ENCODE results near the gene CENPX.

Gene CENPX

GRCh38 chr17:82025401-82026107 lies 2.9 kb upstream of the CENPX start:
- H3K27ac ChIP-seq (ENCODE audit: low read length) = no peak overlapping the region
- H3K36me3 ChIP-seq (ENCODE audit: control insufficient read depth, low read depth, low read length) = no peaks in the 10 kb centered on the region
- H3K4me3 ChIP-seq (ENCODE audit: low read length) = no peak overlapping the region
- H3K27me3 ChIP-seq (ENCODE audit: control insufficient read depth, insufficient read depth, low read length) = no peaks in the 10 kb centered on the region
- H3K9ac ChIP-seq (ENCODE audit: low read length) = no peak overlapping the region
- no peaks in the 10 kb centered on the region for H3K9me3 ChIP-seq (ENCODE audit: control insufficient read depth, low read depth, low read length)
- peaks cover 5% of the 10 kb centered on the region for H3K4me1 ChIP-seq (ENCODE audit: control insufficient read depth, low read depth, low read length)

DNA sequence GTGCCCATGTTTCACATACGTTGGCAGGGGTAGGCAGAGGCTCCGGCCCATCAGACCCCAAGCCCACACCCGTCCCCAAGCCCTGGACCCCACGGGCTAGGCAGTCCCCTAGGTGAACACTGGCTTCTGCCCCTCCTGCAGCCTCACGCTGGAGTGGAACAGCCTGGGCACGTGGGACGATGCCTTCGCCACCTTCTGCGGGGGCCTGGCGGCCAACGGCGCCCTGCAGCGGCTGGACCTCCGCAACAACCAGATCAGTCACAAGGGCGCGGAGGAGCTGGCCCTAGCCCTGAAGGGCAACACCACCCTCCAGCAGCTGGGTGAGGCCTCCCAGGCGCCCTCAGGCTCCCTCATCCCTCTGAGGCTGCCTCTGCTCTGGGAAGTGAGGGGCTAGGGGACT lies 2.2 kb upstream of the CENPX start:
- no peaks in the 10 kb centered on the region for H3K9me3 ChIP-seq (ENCODE audit: control insufficient read depth, low read depth, low read length)
- no peak overlapping the region for H3K4me3 ChIP-seq (ENCODE audit: low read length)
- H3K27me3 ChIP-seq (ENCODE audit: control insufficient read depth, insufficient read depth, low read length) = no peaks in the 10 kb centered on the region
- no peaks in the 10 kb centered on the region for H3K36me3 ChIP-seq (ENCODE audit: control insufficient read depth, low read depth, low read length)
- H3K9ac ChIP-seq (ENCODE audit: low read length) = no peak overlapping the region
- no peak overlapping the region for H3K27ac ChIP-seq (ENCODE audit: low read length)
- H3K4me1 ChIP-seq (ENCODE audit: control insufficient read depth, low read depth, low read length) = peaks cover 5% of the 10 kb centered on the region

DNA sequence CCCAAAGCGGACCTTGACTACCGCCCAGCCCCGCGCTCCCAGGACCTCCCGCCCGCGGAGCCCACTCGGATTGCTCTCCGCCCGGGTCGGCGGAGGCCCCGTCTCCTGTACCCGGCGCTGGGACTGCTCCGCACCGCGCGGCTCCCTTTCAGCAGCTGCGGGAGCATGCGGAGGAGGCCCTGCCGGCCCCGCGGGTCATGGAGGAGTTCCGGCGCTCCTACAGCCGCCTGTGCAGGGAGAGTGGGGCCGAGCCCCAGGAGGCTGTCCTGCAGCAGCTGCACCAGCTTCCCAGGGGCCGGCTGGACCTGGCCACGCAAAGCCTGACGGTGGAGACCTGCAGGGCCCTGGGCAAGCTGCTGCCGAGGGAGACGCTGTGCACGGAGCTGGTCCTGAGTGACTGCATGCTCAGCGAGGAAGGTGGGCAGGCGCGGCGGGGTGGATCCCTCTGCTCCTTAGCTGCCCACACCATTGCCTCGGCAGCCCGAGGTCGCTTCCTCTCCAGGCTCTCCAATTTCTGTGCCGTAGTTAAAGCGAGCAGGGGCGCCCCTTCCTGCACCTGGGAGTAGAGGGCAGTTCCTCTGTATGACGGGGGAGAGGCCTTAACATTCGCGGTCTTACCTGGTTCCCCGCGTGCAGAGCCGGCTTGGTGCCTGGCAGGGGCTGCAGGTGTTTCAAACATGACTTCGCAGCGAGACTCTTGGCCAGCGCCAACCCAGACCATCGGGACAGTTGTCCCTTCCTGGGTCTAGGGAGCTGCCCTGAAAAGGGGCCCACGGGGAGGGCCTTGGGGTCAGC lies 966 bp upstream of the CENPX start:
- H3K4me1 ChIP-seq (ENCODE audit: control insufficient read depth, low read depth, low read length) = peaks cover 5% of the 10 kb centered on the region
- H3K27me3 ChIP-seq (ENCODE audit: control insufficient read depth, insufficient read depth, low read length) = no peaks in the 10 kb centered on the region
- peaks cover 1% of the 10 kb centered on the region for H3K36me3 ChIP-seq (ENCODE audit: control insufficient read depth, low read depth, low read length)
- H3K4me3 ChIP-seq (ENCODE audit: low read length) = peak overlapping the region; percentile 77
- no peaks in the 10 kb centered on the region for H3K9me3 ChIP-seq (ENCODE audit: control insufficient read depth, low read depth, low read length)
- no peak overlapping the region for H3K27ac ChIP-seq (ENCODE audit: low read length)
- H3K9ac ChIP-seq (ENCODE audit: low read length) = peak overlapping the region; percentile 61

- H3K36me3 ChIP-seq (ENCODE audit: control insufficient read depth, low read depth, low read length) = peaks cover 6% of the 10 kb centered on the region
- H3K4me1 ChIP-seq (ENCODE audit: control insufficient read depth, low read depth, low read length) = peaks cover 5% of the 10 kb centered on the region
- peak within 1 kb of the TSS; percentile 90 for H3K4me3 ChIP-seq (ENCODE audit: low read length)
- H3K9me3 ChIP-seq (ENCODE audit: control insufficient read depth, low read depth, low read length) = no peaks in the 10 kb centered on the region
- no peak within 1 kb of the TSS for H3K27ac ChIP-seq (ENCODE audit: low read length)
- peak within 1 kb of the TSS; percentile 84 for H3K9ac ChIP-seq (ENCODE audit: low read length)
- no peaks in the 10 kb centered on the region for H3K27me3 ChIP-seq (ENCODE audit: control insufficient read depth, insufficient read depth, low read length)
Observed at GRCh38 chr17:82022981-82023446, 336 bp upstream of the CENPX start, which contains the start of gene LRRC45. Gene LRRC45 (plus strand): TSS chr17:82023305. CDS start chr17:82023644, 339 bp downstream.

GRCh38 chr17:82021900-82022309 lies 773 bp downstream of the CENPX start:
- no peaks in the 10 kb centered on the region for H3K27me3 ChIP-seq (ENCODE audit: control insufficient read depth, insufficient read depth, low read length)
- no peaks in the 10 kb centered on the region for H3K9me3 ChIP-seq (ENCODE audit: control insufficient read depth, low read depth, low read length)
- peaks cover 6% of the 10 kb centered on the region for H3K36me3 ChIP-seq (ENCODE audit: control insufficient read depth, low read depth, low read length)
- H3K27ac ChIP-seq (ENCODE audit: low read length) = no peak overlapping the region
- peak overlapping the region; percentile 84 for H3K9ac ChIP-seq (ENCODE audit: low read length)
- H3K4me1 ChIP-seq (ENCODE audit: control insufficient read depth, low read depth, low read length) = peaks cover 5% of the 10 kb centered on the region
- H3K4me3 ChIP-seq (ENCODE audit: low read length) = peak overlapping the region; percentile 90

DNA sequence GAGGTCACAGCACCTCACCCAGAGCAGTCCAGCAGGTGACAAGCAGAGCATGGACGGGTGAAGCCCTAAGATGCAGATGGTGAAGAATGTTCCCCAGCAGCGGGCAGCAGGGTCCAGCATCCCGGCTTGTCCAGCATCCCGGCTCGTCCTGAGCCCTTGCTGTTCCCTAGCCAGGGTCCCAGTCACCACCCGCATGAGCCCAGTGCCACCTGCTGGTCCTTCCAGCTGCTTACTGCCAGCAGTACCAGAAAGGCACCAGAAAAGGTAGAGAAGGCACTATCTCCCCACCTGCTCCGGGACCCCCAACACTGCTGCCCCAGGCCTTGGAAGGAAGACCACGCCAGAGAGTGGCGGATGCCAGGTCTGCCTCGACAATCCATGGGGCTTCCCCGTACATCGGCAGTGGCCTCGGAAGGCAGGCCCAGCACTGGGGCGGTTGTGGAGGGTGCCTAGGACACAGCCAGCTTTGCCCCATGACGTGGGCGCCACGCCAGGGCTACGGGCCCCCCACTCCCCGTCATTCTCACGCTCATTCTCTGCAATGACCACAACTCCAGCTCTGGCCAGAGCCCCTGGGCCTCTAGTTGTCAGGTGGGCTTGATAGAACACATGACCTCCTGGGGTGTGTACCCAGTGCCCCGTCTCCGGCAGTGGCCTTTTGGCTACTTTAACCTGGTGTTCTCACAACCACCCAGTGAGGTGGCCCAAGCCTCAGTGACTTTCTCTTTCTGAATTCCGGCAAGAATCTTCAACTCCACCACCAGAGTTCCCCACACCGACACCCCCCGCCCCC lies 1.4 kb downstream of the CENPX start:
- peak overlapping the region; percentile 84 for H3K9ac ChIP-seq (ENCODE audit: low read length)
- no peak overlapping the region for H3K27ac ChIP-seq (ENCODE audit: low read length)
- no peaks in the 10 kb centered on the region for H3K27me3 ChIP-seq (ENCODE audit: control insufficient read depth, insufficient read depth, low read length)
- peak overlapping the region; percentile 90 for H3K4me3 ChIP-seq (ENCODE audit: low read length)
- peaks cover 6% of the 10 kb centered on the region for H3K36me3 ChIP-seq (ENCODE audit: control insufficient read depth, low read depth, low read length)
- H3K4me1 ChIP-seq (ENCODE audit: control insufficient read depth, low read depth, low read length) = peaks cover 5% of the 10 kb centered on the region
- H3K9me3 ChIP-seq (ENCODE audit: control insufficient read depth, low read depth, low read length) = no peaks in the 10 kb centered on the region

DNA sequence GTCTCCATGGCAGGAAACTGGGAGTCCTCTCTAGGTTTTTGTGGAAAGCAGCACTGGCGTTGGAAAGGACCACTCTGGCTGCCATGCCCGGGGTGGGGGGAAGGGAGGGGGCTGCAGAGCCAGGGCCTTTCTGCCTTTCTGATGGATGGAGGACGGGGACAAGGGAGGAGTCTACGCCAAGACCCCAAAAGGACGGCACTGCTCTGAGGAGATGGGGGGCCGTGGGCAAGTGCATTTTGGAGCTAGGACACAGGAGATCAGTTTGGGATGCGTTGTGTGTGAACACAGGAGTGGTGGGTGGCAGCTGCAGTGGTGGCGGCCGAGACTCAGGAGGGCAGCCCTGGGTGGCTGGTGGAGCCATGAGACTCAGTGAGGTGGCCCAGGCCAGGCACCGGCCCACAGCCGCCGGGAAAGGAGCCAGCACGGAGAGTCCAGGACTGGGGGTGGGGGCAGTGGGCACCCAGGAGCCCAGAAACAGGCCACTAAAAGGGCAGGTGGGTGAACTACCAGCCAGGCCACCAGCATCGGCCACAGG lies 2.0 kb downstream of the CENPX start:
- Histone ChIP-seq H3K27me3 (ENCODE audit: control insufficient read depth, insufficient read depth, low read length) (no peaks in the 10 kb centered on the region), H3K27ac (ENCODE audit: low read length) (no peak overlapping the region), H3K9ac (ENCODE audit: low read length) (no peak overlapping the region), H3K9me3 (ENCODE audit: control insufficient read depth, low read depth, low read length) (no peaks in the 10 kb centered on the region), H3K36me3 (ENCODE audit: control insufficient read depth, low read depth, low read length) (peaks cover 6% of the 10 kb centered on the region), H3K4me3 (ENCODE audit: low read length) (no peak overlapping the region), H3K4me1 (ENCODE audit: control insufficient read depth, low read depth, low read length) (peaks cover 5% of the 10 kb centered on the region)

GRCh38 chr17:82019690-82020571 lies 2.7 kb downstream of the CENPX start:
- peaks cover 5% of the 10 kb centered on the region for H3K4me1 ChIP-seq (ENCODE audit: control insufficient read depth, low read depth, low read length)
- H3K9ac ChIP-seq (ENCODE audit: low read length) = no peak overlapping the region
- H3K36me3 ChIP-seq (ENCODE audit: control insufficient read depth, low read depth, low read length) = peaks cover 6% of the 10 kb centered on the region
- no peak overlapping the region for H3K4me3 ChIP-seq (ENCODE audit: low read length)
- no peak overlapping the region for H3K27ac ChIP-seq (ENCODE audit: low read length)
- H3K27me3 ChIP-seq (ENCODE audit: control insufficient read depth, insufficient read depth, low read length) = no peaks in the 10 kb centered on the region
- H3K9me3 ChIP-seq (ENCODE audit: control insufficient read depth, low read depth, low read length) = no peaks in the 10 kb centered on the region

GRCh38 chr17:82018989-82019689 lies 3.5 kb downstream of the CENPX start:
- Histone ChIP-seq H3K27ac (ENCODE audit: low read length) (no peak overlapping the region), H3K9me3 (ENCODE audit: control insufficient read depth, low read depth, low read length) (no peaks in the 10 kb centered on the region), H3K9ac (ENCODE audit: low read length) (no peak overlapping the region), H3K4me1 (ENCODE audit: control insufficient read depth, low read depth, low read length) (peaks cover 5% of the 10 kb centered on the region), H3K36me3 (ENCODE audit: control insufficient read depth, low read depth, low read length) (peaks cover 6% of the 10 kb centered on the region), H3K4me3 (ENCODE audit: low read length) (no peak overlapping the region), H3K27me3 (ENCODE audit: control insufficient read depth, insufficient read depth, low read length) (no peaks in the 10 kb centered on the region)

Data from iPS-18a (cell line).